ENCODE measurements around the gene GFER. TPM values are rescaled to one million over a fixed set of nuclear protein-coding genes. Genes with fewer than 3 reads are reported as not detected.

GFER gene
- total and polyA plus RNA-seq, 10 of the 15 experiments (the other 5 are each of a cell fraction or from before 2014, with no cell fraction given), result 2.4 to 57.7 (median 31.3) TPM

GRCh38 chr16:2008009-2008526 lies 24.1 kb downstream of the GFER start (continued):
- TF ChIP-seq SMAD1 (IDR thresholded peaks at IDR 0.05; ENCODE audit: low read depth, partially characterized antibody) (no peak), NR2F1 (conservative IDR thresholded peaks at IDR 0.05) (peak; percentile 60), E2F4 (IDR thresholded peaks at IDR 0.05; ENCODE audit: low read depth, low read length) (no peak), POLR2AphosphoS5 (IDR thresholded peaks at IDR 0.05; ENCODE audit: low read length) (no peak; the same call in 1 of the 2 replicates), IKZF1 (conservative IDR thresholded peaks at IDR 0.05) (peak; percentile 13; the same call in 1 of the 2 replicates), CREM (IDR thresholded peaks at IDR 0.05; ENCODE audit: low read depth) (no peak), STAT1 (conservative IDR thresholded peaks at IDR 0.05) (no peak), TCF7 (IDR thresholded peaks at IDR 0.05; ENCODE audit: borderline replicate concordance) (no peak)

GRCh38 chr16:2008631-2009163 lies 24.7 kb downstream of the GFER start:
- Histone ChIP-seq H3K4me2 (ENCODE audit: control insufficient read depth, insufficient read depth) (peak overlapping the region; percentile 98), H3K27me3 (replicated peaks in 1 of 2; ENCODE audit: control insufficient read depth in 2 of 2, insufficient read depth in 2 of 2, low read length in 1 of 2) (no peaks in the 10 kb centered on the region), H4K20me1 (ENCODE audit: control insufficient read depth, insufficient read depth) (peaks cover under 1% of the 10 kb centered on the region; the same call in 1 of the 2 replicates), H3K9ac (ENCODE audit: control insufficient read depth, insufficient read depth, low read length) (peak overlapping the region; percentile 92), H3K4me1 (ENCODE audit: control insufficient read depth, insufficient read depth, low read length) (peaks cover 22% of the 10 kb centered on the region), H3K9me3 (replicated peaks; ENCODE audit: control insufficient read depth, insufficient read depth, low read length) (no peaks in the 10 kb centered on the region), H3K36me3 (ENCODE audit: control insufficient read depth in 2 of 2, insufficient read depth in 2 of 2, low read length in 1 of 2) (peaks cover 0 to 3% of the 10 kb centered on the region in 2 experiments; a peak in 1 of 4 replicates), H2AFZ (ENCODE audit: control insufficient read depth, low read depth, low read length) (no peak overlapping the region), H3K27ac (ENCODE audit: control insufficient read depth, insufficient read depth) (peak overlapping the region; percentile 89), H3K79me2 (ENCODE audit: control insufficient read depth, insufficient read depth, low read length) (peaks cover 67% of the 10 kb centered on the region), H3K4me3 (peak overlapping the region; percentile 100)
- no TSS peak for BruUV-seq (replicated peaks)
- ChIA-PET CTCF (interaction anchor here (1.3 to 1.4 kb wide), 3 partner anchors 8 to 132 kb away, joined by 3 to 8 read pairs (median 3); no protein-coding TSS in a partner anchor), POLR2A (interaction anchor here (0.6 to 2.2 kb wide), 5 partner anchors 12 to 526 kb away, joined by 3 to 14 read pairs (median 7); partner anchors contain the start of gene TRAF7), SMC1A (ENCODE audit: uncharacterized antibody, unreplicated experiment) (interaction anchor here (1.1 to 1.9 kb wide), 3 partner anchors 27 to 147 kb away, joined by 3 to 5 read pairs (median 3); partner anchors contain the start of genes NOXO1, NTHL1, TRAF7 and TSC2), RAD21 (ENCODE audit: unreplicated experiment) (interaction anchor here (1.3 kb wide), 1 partner anchor 18 kb away, joined by 3 read pairs; no protein-coding TSS in a partner anchor)
- WGBS (ENCODE audit: insufficient coverage, insufficient replicate concordance, low lambda C conversion rate, missing lambda C conversion rate), result under 1% methylated on average over 20 of the region's 23 CpGs
- DNase-seq (ENCODE audit: low read depth, low spot score) (no peak), ATAC-seq (peak; percentile 5), FAIRE-seq (no peak)
- intact Hi-C loops (cut with micrococcal nuclease; ENCODE audit: unreplicated experiment), result loop anchor here (5.0 kb wide), 1 partner anchor 144 kb away; no protein-coding TSS in a partner anchor
- in situ Hi-C loops (cut with MboI), result no loop called here
- TF ChIP-seq TAF1 (IDR thresholded peaks at IDR 0.05; ENCODE audit: borderline replicate concordance, low read depth, low read length), result no peak
- no peak for TF ChIP-seq HDAC2 (IDR thresholded peaks at IDR 0.05)
- TF ChIP-seq LARP7 (IDR thresholded peaks at IDR 0.05), result no peak
- TF ChIP-seq FOS (IDR thresholded peaks at IDR 0.05; ENCODE audit: borderline replicate concordance, extremely low read depth, insufficient read length), result no peak
- no peak for TF ChIP-seq PML (IDR thresholded peaks at IDR 0.05; ENCODE audit: low read length)
- peak; percentile 48; the same call in 1 of the 2 replicates for TF ChIP-seq E2F4 (IDR thresholded peaks at IDR 0.05; ENCODE audit: low read depth, low read length)
- TF ChIP-seq MTA3 (IDR thresholded peaks at IDR 0.05; ENCODE audit: borderline replicate concordance, low read length), result no peak
- no peak for TF ChIP-seq MTA2 (IDR thresholded peaks at IDR 0.05; ENCODE audit: low read depth)
- TF ChIP-seq SREBF2 (IDR thresholded peaks at IDR 0.05; ENCODE audit: low read length), result no peak
- no peak for TF ChIP-seq FOXK2 (IDR thresholded peaks at IDR 0.05)
- TF ChIP-seq RELA (IDR thresholded peaks at IDR 0.05; ENCODE audit: borderline replicate concordance, partially characterized antibody), result no peak
- 0 out of 2 replicates have a peak, but pooled peaks have one; percentile 37 for TF ChIP-seq IKZF1 (conservative IDR thresholded peaks at IDR 0.05)
- 0 out of 3 replicates have a peak, but pooled peaks of 1 of the 2 experiments have one; percentile 26 for TF ChIP-seq EGR1 (IDR thresholded peaks at IDR 0.05; ENCODE audit: borderline replicate concordance in 1 of 2, low read depth in 2 of 2, low read length in 2 of 2)
- TF ChIP-seq ATF2 (IDR thresholded peaks at IDR 0.05; ENCODE audit: low read length), result no peak
- TF ChIP-seq POU2F2 (IDR thresholded peaks at IDR 0.05; ENCODE audit: borderline replicate concordance, low read depth, low read length), result no peak
